SH-SY5Y (cell line): Measurements from ENCODE around the gene ALG5.

Source experiments
- GATA2 ChIP-seq: IDR thresholded peaks from 2 replicates; pipeline ENCODE4 v1.6.1; 2011; ENCODE audit warnings: mild to moderate bottlenecking, low read depth, low read length
- GATA3 ChIP-seq: IDR thresholded peaks from 2 replicates; pipeline ENCODE4 v1.6.1; 2011; ENCODE audit warnings: low read depth, mild to moderate bottlenecking, low read length, moderate library complexity

DNA sequence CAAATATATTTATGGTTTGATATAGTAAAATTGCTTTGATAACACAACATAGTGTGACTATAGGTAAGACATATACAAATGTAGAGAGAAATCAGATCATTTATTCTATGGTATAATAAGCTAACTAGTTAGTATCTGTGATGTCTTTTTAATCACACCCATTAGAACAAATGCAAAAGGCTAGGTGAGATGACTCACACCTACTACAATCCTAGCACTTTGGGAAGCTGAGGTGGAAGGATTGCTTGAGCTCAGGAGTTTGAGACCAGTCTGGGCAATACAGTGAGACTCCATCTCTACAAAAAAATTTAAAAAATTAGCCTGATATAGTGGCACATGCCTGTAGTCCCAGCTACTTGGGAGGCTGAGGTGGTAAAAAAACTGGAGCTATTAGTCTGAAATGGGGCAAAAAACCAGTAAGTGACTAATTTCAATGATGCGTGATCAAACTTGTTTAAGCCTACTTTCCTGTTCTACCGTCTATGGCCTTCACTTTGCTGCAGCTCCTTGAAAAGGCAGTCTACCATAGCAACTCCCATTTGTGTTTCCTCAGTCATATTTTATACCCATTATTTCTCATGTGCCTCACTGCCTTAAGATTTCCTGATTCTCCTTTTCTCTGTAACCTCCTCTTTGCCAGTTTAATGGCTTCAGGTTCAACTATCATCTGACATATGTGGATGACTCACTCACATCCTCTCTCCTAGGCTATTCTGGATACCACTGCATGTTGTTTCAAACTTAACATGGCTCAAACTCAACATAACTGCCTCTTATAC, 12.5 kb downstream of the ALG5 start:
- TF ChIP-seq GATA3 (no peak), GATA2 (no peak)
